GM18867 (cell line): ENCODE results near the gene PDE2A.
"Not testable (repeated sequence)": the region's sequence is repeated elsewhere in the genome, so short reads cannot be mapped to it uniquely, and the experiment has no call there.

Source experiments
- ATAC-seq: cut with Tn5 transposase; IDR thresholded peaks from one replicate; pipeline ENCODE4 v1.9.1; 2021; ENCODE audit warnings: mild to moderate bottlenecking, moderate library complexity; ENCODE audit not compliant: unreplicated experiment

Gene PDE2A

GRCh38 chr11:72578991-72579815 is 95.0 kb downstream of the PDE2A start:
- ATAC-seq, result no peak

- no peak for ATAC-seq
Measured at GRCh38 chr11:72578566-72578965, 95.7 kb downstream of the PDE2A start.

DNA sequence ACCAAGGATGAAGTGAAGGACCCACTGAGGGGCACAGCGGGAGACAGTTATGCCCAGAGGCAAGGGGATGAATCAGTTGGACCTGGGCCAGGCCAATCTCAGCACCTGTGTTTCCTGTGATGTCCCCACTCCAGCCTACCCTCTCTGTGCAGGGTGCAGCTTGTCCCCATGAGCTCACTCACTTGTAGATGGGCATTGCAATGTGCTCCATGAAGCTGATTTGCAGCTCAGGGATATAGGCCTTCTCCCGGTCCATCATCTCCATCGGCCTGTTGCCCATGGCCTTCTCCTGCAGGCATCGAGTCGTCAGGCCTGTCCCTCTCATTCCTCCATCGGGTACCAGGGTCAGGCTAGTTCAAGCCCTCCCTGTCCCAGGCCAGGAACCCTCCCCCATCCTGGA is 96.2 kb downstream of the PDE2A start:
- no peak for ATAC-seq

DNA sequence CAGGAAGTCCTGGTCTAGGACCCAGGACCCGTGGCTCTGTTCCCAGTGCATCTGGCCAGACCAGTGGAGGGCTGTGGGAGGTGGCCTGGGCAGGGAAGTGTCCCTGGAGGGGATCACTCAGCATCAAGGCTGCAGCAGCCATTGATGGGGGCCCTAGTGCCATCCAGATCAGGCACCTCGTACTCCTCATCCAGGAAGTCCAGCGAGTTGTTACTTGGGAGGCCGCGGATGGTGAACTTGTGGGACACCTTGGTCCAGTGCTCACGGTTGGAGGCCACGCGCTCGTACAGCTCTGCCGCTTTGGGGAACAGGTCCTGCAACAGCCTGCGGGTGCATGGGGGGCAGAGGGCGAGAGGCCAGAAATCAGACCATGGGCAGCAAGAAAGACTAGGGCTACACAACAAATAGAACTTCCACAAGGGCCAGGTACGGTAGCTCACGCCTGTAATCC is 96.9 kb downstream of the PDE2A start:
- ATAC-seq, result no peak

GRCh38 chr11:72576661-72577060 is 97.6 kb downstream of the PDE2A start:
- no peak for ATAC-seq

- no peak for ATAC-seq
Measured at GRCh38 chr11:72576243-72576595, 98.0 kb downstream of the PDE2A start.

DNA sequence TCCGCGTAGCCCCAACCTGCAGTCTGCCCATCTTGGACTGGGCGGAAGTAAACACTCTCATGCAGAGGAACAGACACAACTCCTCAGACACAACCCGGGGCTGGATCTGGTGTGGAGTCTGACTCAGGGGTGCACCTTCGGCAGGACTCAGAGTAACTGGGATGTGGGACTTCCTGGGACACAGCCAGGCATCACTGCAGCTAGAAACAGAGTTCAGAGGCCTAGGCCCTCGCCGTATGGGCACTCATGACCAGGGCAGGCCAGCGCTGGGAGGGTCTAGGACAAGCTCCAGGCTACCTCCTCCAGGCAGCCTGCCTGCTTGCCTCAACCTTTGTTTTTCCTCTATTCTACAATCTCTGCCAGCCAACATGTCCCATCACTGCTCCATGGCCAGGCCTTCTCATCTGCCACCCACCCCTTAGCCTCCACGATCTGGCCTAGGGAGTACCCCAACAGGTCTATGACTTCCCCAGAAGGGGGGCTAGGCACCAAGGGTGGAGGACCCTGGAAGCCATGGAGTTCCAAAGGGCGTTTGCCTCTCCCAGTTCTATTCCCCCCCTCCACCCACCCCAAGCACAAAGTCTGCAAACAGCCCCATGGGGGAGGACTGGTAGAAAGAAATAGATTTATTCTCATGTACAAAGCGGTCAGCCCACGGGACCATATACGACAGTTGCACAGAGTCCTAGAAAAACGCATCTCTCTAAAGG is 98.5 kb downstream of the PDE2A start:
- no peak for ATAC-seq

DNA sequence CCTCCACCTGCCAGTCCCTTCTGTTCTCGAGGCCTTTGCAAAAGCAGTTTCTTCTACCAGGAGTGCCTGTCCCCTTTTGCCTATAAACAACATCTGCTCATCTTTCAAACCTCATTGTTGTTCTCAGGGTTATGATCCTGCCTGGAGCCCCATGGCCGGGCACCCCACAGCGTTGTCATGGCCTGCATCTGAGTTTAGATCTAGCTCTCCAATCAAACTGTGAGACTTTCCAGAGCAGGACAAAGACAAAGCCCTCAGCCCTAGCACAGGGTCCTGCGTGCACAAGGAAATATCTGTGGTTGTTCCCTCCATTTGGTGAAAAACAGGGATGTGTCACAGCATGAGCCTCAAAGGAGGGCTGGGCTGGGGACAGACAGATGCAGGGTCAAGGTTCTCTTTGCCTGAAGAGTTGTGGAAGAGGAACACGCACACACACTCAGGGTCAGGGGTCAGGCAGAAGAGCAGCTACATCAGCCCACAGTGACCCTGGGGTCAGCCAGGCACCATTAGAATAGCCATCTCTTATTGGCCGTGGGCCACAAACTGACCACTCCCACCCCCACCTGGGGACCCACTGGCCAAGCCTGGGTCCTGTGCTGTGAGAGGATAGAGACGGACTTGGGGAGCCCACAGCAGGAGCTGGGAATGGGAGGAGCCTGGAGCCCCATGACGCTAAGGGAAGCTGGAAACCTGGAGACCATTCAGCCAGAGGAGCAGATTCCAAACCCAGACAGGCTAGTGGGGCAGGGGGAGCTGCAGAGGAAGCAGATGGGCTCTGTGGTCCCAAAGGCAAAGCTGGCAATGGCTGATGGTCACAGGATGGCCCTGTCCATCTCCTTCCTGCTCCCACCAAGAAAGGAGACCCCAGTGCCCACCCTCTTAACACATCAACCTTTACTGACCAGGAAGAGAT is 99.4 kb downstream of the PDE2A start:
- no peak for ATAC-seq

GRCh38 chr11:72573855-72574445 is 100.3 kb downstream of the PDE2A start:
- ATAC-seq, result no peak

DNA sequence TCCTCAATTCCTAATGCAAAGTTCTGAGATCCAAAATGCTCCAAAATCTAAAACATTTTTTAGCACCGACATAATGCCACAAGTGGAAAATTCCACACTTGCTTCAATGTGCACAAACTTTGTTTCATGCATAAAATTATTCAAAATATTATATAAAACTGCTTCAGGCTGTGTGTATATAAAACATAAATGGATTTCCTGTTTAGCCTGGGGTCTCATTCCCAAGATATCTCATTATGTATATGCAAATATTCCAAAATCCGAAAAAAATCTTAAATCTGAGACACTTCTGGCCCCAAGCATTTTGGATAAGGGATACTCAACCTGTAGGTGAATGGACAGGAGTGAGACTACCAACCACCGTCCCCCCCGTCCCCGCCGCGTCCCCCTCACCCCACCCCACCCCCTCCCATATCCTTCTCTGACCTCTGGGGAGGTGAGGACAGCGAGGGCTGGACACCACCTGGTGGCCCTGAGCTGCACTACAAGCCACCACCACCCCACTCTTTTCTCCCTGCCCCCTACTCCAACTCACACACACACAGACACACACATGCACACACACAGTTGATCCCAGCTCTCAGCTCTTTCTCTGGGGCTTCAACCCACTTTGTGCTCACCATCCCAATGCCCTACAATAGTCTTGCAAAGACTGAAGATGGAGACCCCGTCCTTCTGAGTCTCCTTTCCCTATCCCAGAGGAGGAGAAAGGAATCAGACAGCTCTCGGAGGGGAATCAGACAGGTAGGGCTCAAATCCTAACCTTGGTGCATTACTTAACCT is 101.0 kb downstream of the PDE2A start:
- ATAC-seq, result no peak

DNA sequence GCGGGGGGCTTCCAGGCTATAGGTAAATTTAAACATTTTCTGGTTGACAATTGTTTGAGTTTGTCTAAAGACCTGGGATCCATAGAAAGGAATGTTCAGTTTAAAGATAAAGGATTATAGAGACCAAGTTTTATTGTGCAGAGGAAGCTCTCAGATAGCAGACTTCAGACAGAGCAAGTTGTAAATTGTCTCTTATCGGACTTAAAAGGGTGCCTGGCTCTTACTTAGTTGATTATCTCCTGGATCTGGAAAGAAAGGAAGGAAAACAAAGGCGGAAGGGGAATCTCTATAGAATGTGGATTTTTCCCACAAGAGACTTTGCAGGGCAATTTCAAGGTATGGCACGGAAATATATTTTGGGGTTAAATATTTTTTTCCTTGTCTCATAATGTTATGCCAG is 101.7 kb downstream of the PDE2A start:
- ATAC-seq, result not testable (repeated sequence)

GRCh38 chr11:72570893-72571661 is 103.1 kb downstream of the PDE2A start:
- ATAC-seq, result no peak

- no peak for ATAC-seq
Measured at GRCh38 chr11:72569966-72570892, 104.0 kb downstream of the PDE2A start.

DNA sequence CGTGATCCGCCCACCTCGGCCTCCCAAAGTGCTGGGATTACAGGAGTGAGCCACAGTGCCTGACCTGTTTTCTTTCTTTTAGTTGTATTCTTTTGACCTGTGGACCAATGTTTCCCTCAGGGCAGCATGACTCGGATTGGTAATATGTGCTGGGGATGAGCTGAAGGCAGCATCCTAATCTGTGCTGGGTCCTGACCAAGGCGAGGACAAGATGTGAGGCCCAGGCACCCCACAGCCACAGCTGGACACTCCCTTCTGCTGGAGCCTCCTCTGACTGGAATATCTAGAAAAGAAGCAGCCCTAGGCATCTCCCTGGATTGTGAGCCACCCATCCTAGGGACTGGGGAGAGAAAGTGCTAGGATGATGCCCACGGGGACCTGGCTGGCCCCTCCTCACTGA is 105.4 kb downstream of the PDE2A start:
- no peak for ATAC-seq

DNA sequence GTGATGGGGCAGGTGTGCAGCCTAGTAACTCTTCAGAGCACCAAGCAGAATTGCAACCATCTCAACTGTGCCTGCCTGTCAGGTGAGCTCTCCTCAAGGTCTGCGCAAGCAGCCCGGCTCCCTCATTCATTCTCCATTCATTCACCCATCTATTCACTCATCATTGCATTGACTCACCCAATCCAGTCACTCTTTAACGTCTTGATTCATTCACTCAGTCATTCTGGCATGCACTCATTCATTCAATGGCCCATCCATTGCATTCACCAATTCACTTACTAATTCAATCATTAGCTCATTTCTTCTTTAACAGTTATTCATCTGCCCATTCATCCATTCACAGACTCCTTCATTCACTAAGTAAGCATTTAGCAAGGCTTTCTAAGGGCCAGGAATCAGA is 111.8 kb downstream of the PDE2A start:
- ATAC-seq, result no peak

DNA sequence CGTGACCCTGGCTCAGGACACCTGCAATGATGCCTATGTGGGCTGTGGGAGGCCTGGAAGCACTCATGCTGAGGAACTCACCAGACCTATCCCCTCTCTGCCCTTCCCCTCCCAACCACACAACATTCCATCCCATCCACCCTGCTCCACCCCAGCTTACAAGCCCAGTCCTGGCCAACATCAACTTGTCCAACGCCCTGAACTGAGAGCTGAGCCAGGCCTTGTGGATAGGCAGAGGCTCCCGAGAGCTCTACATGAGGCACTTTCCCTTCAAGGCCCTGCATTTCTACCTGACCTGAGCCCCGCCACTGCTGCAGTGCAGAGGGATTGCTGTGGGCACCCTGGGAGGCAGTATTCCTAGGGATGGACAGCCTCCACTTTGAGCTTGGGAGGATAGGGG is 112.4 kb downstream of the PDE2A start:
- ATAC-seq, result no peak

DNA sequence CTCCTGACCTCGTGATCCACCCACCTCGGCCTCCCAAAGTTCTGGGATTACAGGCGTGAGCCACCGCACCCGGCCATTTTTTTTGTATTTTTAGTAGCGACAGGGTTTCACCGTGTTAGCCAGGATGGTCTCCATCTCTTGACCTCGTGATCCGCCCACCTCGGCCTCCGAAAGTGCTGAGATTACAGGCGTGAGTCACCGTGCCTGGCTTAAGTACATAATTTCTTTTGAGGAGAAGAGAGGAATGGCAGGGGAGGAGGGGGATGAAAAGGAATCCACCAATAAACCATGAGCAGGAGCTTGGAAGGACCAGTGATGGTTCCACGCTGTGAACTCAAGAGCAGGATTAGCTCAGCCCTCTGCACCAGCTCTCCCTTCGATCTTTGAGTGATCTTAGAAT is 113.4 kb downstream of the PDE2A start:
- ATAC-seq, result not testable (repeated sequence)

DNA sequence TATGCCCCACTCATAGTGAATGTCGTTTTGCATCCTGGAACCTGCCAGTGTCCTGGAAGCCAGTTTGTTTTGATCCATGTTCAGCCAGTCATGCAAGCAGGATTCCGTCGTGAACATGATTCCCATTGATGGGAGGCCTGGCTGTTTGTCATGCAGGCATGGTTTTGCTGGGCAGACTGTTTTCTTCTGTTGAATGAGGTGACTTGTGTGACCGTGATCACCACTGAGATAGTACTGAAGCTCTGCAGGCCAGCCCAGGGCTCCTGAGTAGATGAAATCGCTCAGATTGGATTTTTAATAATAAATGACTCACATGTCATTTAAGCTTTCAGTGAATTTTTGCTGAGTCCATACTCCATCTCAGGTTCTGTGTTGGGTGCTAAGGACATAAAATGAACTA is 117.8 kb downstream of the PDE2A start:
- ATAC-seq, result no peak
